Stimulated activated CD4-positive, alpha-beta T cell treated with anti-CD3 and anti-CD28 coated beads, TNF-alpha, amount 100 ng/mL, for 24 hours (primary cell): ENCODE data around the gene HDLBP.

ENCODE experiments used
- DNase-seq, 3 experiments: peaks; one replicate each; pipeline ENCODE4 v3.0.0-alpha.2; 2020; ENCODE audit warnings: low read depth in 3 of 3

The HDLBP gene

DNA sequence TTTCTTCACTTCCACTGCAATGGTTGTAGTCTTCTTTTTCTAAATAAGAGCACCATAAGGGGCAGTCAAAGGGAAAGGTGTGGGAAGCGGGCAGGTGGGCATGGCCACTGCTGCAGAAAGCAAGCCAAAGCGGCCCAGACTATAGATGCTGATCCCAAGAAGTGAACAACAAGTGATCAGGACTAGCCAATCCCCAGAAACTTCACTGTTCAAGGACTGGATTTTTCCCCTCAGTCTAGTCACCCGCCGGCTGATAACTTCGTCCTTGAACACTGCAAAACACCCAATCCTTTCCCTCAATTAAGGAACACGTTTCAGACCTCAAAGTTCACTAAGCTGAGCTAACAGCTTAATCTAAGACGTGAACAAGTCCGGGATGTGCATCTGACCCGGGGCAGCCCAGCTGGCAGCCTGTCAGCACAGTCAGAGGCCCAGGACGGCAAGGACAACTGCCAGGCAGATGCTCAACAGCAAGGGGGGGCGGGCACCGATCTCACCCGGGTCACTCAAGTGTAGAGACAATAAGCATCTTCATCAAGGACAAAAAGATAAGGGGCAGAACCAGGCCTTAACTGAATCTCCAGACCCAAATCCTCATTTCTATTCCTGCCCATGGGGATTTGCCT, 59.8 kb downstream of the HDLBP start:
- no peak for DNase-seq

GRCh38 chr2:241254904-241255351, 60.5 kb downstream of the HDLBP start:
- no peak for DNase-seq

DNA sequence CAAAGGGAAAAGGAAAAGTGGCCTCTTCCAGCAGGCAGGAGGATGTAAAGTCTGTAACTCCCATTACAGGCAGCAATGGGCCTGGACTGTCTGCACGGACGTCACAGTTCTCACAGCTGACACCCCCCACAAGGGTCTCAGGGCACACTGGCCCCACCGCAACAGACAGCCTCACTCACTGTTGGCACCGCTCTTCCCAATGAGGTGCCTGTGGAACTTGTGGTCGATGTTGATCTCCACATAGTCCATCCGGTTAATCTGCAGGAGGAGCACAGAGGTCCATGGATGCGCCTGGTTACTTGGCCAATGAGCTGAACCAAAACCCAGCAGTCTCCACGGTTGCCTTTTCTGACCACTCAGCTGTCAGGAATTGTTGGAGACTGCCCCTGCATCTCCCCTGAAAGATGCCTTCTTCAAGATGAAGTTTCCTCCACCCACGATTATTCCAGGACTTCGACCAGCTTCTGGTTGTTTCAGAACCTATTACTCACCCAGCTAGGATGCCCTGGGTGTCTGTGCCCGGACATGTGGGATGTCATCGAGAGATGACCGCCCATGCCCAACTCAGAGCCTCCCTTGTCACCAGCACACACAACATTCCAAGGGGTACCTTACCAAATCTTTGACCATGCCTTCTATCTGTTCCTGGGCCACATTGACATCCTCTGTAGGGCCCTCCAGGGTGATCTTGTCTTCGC, 62.5 kb downstream of the HDLBP start:
- no peak for DNase-seq

DNA sequence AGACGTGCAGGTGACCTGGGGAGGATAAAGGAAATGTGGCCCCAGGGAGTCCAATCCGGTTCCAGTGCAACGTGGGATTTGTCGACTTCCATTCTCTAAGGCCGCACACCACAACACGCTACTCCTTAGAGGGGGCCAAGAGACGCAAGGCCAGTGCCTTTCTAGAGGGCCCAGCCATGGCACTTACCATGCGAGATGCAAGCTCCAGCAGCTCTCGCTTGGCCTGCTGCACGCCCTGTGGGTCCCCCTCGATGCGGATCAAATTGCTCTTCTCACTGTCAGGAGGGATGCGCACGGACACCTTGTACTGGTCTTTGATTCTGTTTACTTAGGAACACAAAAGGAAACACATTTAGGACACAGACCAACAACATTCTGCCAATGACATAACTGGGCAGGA, 65.8 kb downstream of the HDLBP start:
- DNase-seq = no peak

GRCh38 chr2:241248897-241249296, 66.6 kb downstream of the HDLBP start:
- no peak for DNase-seq

DNA sequence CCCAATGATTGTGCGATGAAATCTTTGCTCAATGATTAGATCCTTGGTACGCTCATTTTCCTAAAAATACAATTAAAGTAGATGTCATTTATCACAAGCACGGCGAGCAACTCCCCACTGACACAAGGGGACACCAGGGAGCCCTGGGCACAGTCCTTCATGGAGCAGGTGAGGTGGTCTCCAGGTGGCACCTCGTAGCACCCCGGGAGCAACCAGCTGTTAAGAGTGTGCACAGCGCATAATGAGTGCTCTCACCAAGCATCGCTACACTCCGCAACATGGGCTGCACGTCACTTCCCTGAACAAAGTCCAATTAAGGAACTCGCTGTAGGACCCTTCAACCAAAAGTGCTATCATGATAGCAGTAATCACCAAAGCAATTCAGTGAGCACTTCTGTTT, 67.2 kb downstream of the HDLBP start:
- no peak for DNase-seq

GRCh38 chr2:241244368-241244767, 71.1 kb downstream of the HDLBP start:
- DNase-seq = no peak

- no peak for DNase-seq
Measured at GRCh38 chr2:241242306-241242705, 73.2 kb downstream of the HDLBP start.

DNA sequence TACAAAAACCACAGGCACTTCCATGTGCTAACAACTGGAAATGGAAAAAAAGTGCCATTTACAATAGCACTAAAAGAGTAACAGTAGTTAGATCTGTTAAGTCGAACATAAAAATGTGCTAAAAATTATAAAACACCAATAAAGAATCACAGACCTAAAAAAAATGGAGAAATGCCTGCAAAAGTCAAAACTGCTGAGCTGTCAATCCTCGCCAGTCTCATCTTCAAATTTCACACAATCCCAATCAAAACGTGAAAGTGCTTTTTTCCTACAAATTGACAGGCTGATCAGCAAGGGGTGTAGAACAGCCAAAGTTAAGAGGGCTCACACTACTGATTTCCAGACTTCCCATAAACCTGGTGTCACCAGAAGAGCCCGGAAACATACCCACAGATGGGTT, 73.8 kb downstream of the HDLBP start:
- no peak for DNase-seq

DNA sequence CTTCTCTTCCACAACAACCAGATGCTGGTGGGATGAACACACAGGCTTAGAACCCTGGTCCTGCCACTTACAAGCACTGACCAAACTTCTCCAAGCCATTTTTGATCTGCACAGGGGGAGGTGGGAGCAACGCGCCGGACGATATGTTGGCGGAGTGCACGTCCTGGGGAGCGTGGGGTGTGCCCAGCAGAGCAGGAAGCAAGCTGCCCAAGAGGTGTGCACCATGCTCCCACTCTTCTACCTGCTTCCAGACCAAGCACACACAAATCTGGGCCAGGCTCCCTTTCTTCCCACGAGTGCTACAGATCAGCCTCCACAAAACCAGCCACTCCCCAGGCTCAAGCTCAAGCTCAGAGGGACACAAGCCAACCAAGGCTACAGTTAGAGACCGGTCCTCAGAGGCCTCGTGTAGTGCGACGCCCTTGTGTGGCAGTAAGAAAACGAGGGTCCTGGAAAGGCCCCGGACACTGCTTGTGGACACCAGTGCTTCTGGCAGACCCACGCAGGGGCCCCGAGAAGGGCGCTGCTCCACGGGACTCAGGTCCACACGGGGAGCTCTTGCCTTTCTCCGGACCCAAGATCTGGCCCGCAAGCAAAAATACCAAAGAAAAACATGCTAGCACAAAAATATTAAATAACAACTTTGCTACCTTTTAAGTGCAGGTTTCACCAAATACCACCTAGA, 75.0 kb downstream of the HDLBP start:
- no peak for DNase-seq

GRCh38 chr2:241239552-241240202, 75.8 kb downstream of the HDLBP start:
- DNase-seq = no peak

GRCh38 chr2:241238693-241239198, 76.7 kb downstream of the HDLBP start:
- DNase-seq = no peak

- no peak for DNase-seq
Measured at GRCh38 chr2:241237949-241238371, 77.5 kb downstream of the HDLBP start.

DNA sequence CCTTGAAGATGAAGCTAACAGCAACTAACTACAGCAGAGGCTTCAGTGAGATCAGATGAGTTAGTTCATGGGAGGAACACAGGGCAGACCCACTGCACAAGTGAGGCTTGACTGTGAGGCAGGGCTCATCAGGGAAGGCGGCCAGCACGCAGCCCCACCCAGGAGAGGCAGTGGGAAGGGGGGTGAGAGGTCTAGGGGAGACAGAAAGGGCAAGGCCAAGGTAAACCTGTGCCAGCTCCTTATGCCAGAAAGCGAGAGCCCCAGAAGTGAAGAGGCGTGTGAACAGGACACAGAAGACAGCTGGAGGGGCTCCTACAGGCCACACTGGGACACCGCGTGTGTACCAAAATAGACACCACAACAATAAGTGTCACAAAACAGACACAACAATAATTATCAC, 78.4 kb downstream of the HDLBP start:
- no peak for DNase-seq

- DNase-seq = no peak
Measured at GRCh38 chr2:241235859-241236593, 79.4 kb downstream of the HDLBP start.

- DNase-seq = no peak
Measured at GRCh38 chr2:241234962-241235740, 80.3 kb downstream of the HDLBP start.

DNA sequence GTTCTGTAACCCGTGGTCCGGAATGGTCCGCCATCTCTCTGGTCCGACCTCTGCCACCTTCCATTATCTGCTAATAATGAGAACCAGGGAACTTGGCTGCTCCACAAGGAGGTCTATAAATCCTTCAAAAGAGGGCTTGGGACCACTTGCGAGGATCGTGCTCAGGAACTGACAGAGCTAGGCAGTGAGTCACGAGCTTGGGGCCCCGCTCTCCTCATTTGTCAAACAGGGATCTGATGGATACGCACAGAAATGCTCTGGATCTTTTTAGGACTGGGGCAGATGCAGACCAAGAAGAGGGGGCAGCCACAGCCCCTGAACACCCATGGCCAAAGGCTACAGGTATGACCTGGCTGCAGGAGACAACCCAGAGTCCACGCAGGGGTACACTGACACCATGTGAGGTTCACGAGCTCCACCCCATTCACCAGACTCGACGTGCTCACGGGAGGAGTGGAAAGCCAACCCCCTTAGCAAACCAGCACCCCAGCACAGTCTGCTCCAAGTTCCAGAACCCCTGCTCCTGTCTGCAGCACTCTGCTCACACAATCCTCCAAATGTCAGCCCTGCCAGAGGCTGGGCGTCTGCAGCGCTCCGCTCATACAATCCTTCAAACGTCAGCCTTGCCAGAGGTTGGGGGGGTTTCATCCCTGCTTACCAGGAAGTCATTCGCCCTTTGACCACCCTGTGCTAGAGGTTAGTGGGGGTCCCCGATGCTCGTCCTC, 81.2 kb downstream of the HDLBP start:
- no peak for DNase-seq

GRCh38 chr2:241232736-241233575, 82.5 kb downstream of the HDLBP start:
- no peak for DNase-seq

DNA sequence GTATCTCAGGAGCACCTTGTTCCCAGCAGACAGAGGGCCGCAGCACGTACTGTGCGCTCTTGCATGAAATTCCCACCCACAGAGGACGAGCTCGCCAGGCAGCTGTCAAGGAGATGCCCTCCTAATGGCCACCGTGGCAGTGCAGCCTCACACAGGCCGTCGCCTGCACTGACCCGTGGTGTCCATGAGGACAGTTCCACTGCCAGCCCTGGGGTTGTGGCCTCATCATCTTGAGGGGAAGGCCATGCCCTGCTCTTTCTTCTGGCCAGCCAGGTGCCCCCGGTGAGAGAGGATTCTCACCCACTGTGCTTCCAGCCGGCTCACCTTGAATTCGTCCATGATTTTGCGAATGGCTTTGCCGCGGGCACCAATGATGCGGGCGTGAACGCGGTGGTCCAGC, 85.0 kb downstream of the HDLBP start:
- no peak for DNase-seq
